Heart right ventricle (tissue), 16 donors: ENCODE measurements around the gene SLC36A4. TPM values are rescaled to one million over a fixed set of nuclear protein-coding genes. Genes with fewer than 3 reads are reported as not detected.
A peak's percentile ranks its signal among the peaks of the same experiment; 100 is the strongest.

Experiments
- ATAC-seq, 8 donors: fragments of 200-7000 bp; cut with Tn5 transposase; one replicate each; pipeline ENCODE4 v1.9.1; 2020; ENCODE audit warnings: mild to moderate bottlenecking in 8 of 8, moderate library complexity in 8 of 8, moderate number of reproducible peaks in 1 of 8
- DNase-seq, 2 donors: peaks; one replicate each; pipeline ENCODE4 v3.0.0-alpha.2; 2020
- H3K27ac ChIP-seq, 10 donors: fragments of 200-600 bp; sonication (generic) in 2 of 10; one replicate each; pipeline versions ENCODE4 v1.5.0 to v1.8.0; 2020 to 2022; ENCODE audit warnings: mild to moderate bottlenecking in 3 of 10
- H3K27me3 ChIP-seq, 7 donors: fragments of 200-600 bp; one replicate each; pipeline ENCODE4 v1.8.0; 2021 to 2022; ENCODE audit warnings: mild to moderate bottlenecking in 2 of 7
- H3K36me3 ChIP-seq, 9 donors: fragments of 200-600 bp; sonication (generic) in 1 of 9; one replicate each; pipeline versions ENCODE4 v1.5.0 to v1.8.0; 2020 to 2022; ENCODE audit warnings: mild to moderate bottlenecking in 2 of 9
- H3K4me1 ChIP-seq, 9 donors: fragments of 200-600 bp; sonication (generic) in 1 of 9; one replicate each; pipeline versions ENCODE4 v1.5.0 to v1.8.0; 2020 to 2022; ENCODE audit warnings: mild to moderate bottlenecking in 4 of 9
- H3K4me3 ChIP-seq, 10 donors: fragments of 200-600 bp; sonication (generic) in 2 of 10; one replicate each; pipeline versions ENCODE4 v1.5.0 to v1.8.0; 2020 to 2022; ENCODE audit warnings: mild to moderate bottlenecking in 7 of 10, moderate library complexity in 2 of 10
- H3K9me3 ChIP-seq, 11 donors: fragments of 200-600 bp in 10 of 11; sonication (generic) in 2 of 11; one replicate each; pipeline versions ENCODE4 v1.5.0 to v1.8.0; 2013 to 2022; ENCODE audit warnings: mild to moderate bottlenecking in 2 of 11, control low read depth in 1 of 11, moderate library complexity in 1 of 11
- WGBS, 2 donors: extraction: QIAGEN DNeasy Blood & Tissue Kit; methylation state at CpG; one replicate each; pipeline ENCODE4 v1.1.7; 2013; ENCODE audit warnings: inconsistent platforms in 1 of 2; 5-methylcytosine and 5-hydroxymethylcytosine counted together
- intact Hi-C, 10 donors: fragments of 100-400 bp; cut with DNase I; formaldehyde crosslinking; loops; one replicate each; pipeline versions ENCODE4 v1.11.1 to v1.14.2; 2022
- polyA plus RNA-seq, 2 donors: library from polyadenylated mRNA; stranded (reverse); fragments of 200-250 nt; gene quantifications; one replicate each; pipeline ENCODE4 v1.2.3, GENCODE V29; 2013
- total RNA-seq, 10 donors: library from RNA; stranded (reverse); fragmentation: NEBNext Ultra II Directional in 3 of 10; extraction: Animal tissue kit (Norgen Biotek cat#: 25700) in 3 of 10; gene quantifications; one replicate each; pipeline versions ENCODE4 v1.2.1 to v1.2.4, GENCODE V29; 2021 to 2023
- TF ChIP-seq, protein P1 (sequence below), 9 donors: fragments of 200-600 bp; sonication (generic) in 2 of 9; IDR thresholded peaks; one replicate each; pipeline versions ENCODE4 v1.5.0 to v1.8.0; 2021 to 2022; ENCODE audit warnings: antibody characterized with exemption in 9 of 9, mild to moderate bottlenecking in 5 of 9, moderate library complexity in 1 of 9
- donor health status: Arrhythmogenic right ventricular cardiomyopathy.
- donor health status: ischemic (EF 13 %, LVEDD 7.1; RV severe dilation, severe dysfunction).
- donor health status: healthy with polysubstance abuse.
- donor health status: DM: no; HTN: yes; CAD: no.
- donor health status: DM: no; HTN: no; CAD: no.
- donor health status: ischemic (EF 25% LVEDD 6.9; RV normal size, moderate dysfunction).
- donor health status: ischemic (EF 25% LVEDD 5.7; RV mildly dilated, moderate dysfunction).
- donor health status: healthy.
- donor health status: DM: yes; HTN: yes; CAD: no.
- donor health status: Ischemic cardiomyopathy.
- donor health status: ischemic (EF 35%, LVEDD 5.7; RV mildly dilated, moderate dysfunction).
- donor health status: nonischemic (EF 11% LVEDD 7.7; RV severe dilation, severe dysfunction).
- donor health status: DM: yes; HTN: yes; CAD: no.
- donor health status: PGD.
- donor health status: ischemic (EF 29% LVEDD 5.4; RV normal size, mild dysfunction).
- donor health status: nonischemic (EF 23%, LVEDD 6.1; RV moderate dilation, normal function).

Gene SLC36A4
- total and polyA plus RNA-seq, 12 donors: 3.1 to 11.4 (median 7.1) TPM

GRCh38 chr11:93225662-93226061, 27.9 kb upstream of the SLC36A4 start:
- TF ChIP-seq, protein P1, sequence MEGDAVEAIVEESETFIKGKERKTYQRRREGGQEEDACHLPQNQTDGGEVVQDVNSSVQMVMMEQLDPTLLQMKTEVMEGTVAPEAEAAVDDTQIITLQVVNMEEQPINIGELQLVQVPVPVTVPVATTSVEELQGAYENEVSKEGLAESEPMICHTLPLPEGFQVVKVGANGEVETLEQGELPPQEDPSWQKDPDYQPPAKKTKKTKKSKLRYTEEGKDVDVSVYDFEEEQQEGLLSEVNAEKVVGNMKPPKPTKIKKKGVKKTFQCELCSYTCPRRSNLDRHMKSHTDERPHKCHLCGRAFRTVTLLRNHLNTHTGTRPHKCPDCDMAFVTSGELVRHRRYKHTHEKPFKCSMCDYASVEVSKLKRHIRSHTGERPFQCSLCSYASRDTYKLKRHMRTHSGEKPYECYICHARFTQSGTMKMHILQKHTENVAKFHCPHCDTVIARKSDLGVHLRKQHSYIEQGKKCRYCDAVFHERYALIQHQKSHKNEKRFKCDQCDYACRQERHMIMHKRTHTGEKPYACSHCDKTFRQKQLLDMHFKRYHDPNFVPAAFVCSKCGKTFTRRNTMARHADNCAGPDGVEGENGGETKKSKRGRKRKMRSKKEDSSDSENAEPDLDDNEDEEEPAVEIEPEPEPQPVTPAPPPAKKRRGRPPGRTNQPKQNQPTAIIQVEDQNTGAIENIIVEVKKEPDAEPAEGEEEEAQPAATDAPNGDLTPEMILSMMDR (IDR thresholded peaks at IDR 0.05): peak in 8 of 9 donors; percentile 9 to 61 (median 48)
- H3K4me3 ChIP-seq: no peak overlapping the region
- H3K36me3 ChIP-seq: no peaks in the 10 kb centered on the region
- no peak overlapping the region for H3K27ac ChIP-seq
- no peaks in the 10 kb centered on the region for H3K4me1 ChIP-seq
- H3K27me3 ChIP-seq: peaks cover 0 to 6% (median 0%) of the 10 kb centered on the region in 7 donors
- WGBS, 2 donors: 15 to 29% methylated on average over 2 of the region's 2 CpGs
- intact Hi-C loops: loop anchor here in 8 of 10 donors (5.0 to 10.0 kb wide), 3 partner anchors 131 to 283 kb away; no protein-coding TSS in a partner anchor
- ATAC-seq: no peak
- DNase-seq: no peak
- H3K9me3 ChIP-seq: no peaks in the 10 kb centered on the region

GRCh38 chr11:93221539-93221938, 23.7 kb upstream of the SLC36A4 start:
- Histone ChIP-seq H3K9me3 (no peaks in the 10 kb centered on the region), H3K27me3 (peaks cover 0 to 12% (median 3%) of the 10 kb centered on the region in 7 donors), H3K4me3 (no peak overlapping the region), H3K36me3 (no peaks in the 10 kb centered on the region), H3K4me1 (no peaks in the 10 kb centered on the region), H3K27ac (no peak overlapping the region)
- ATAC-seq: no peak
- no peak for DNase-seq
- intact Hi-C loops: loop anchor here in 4 of 10 donors (5.0 to 10.0 kb wide), 3 partner anchors 127 to 279 kb away; no protein-coding TSS in a partner anchor
- TF ChIP-seq, protein P1 (IDR thresholded peaks at IDR 0.05): no peak
- WGBS, 2 donors: 76 to 79% methylated on average over 4 of the region's 4 CpGs

DNA sequence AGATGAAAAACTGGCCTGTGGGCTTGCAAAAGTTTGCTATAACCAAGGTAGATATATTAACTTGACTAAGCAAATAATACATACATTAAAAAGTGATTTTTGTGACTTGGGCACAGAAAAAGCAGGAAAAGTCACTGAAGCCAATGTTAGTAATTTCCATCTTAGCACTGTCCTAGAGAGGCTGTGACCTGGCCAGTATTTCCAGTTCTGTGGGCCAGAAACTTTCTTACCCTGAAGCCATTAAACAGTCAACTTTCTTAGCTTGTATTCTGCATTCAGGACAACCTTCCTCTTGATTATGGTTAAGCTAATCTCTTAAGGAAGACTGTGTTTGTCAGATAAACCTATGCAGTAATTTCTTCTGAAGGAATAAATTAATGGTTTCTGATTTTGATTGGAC, 22.3 kb upstream of the SLC36A4 start:
- no peak overlapping the region for H3K27ac ChIP-seq
- DNase-seq (no peak), ATAC-seq (no peak)
- H3K9me3 ChIP-seq: no peaks in the 10 kb centered on the region
- no peak overlapping the region for H3K4me3 ChIP-seq
- TF ChIP-seq, protein P1 (IDR thresholded peaks at IDR 0.05): no peak
- H3K4me1 ChIP-seq: no peaks in the 10 kb centered on the region
- intact Hi-C loops: loop anchor here in 4 of 10 donors (5.0 to 10.0 kb wide), 3 partner anchors 125 to 278 kb away; no protein-coding TSS in a partner anchor
- H3K36me3 ChIP-seq: no peaks in the 10 kb centered on the region
- H3K27me3 ChIP-seq: peaks cover 0 to 12% (median 3%) of the 10 kb centered on the region in 7 donors

DNA sequence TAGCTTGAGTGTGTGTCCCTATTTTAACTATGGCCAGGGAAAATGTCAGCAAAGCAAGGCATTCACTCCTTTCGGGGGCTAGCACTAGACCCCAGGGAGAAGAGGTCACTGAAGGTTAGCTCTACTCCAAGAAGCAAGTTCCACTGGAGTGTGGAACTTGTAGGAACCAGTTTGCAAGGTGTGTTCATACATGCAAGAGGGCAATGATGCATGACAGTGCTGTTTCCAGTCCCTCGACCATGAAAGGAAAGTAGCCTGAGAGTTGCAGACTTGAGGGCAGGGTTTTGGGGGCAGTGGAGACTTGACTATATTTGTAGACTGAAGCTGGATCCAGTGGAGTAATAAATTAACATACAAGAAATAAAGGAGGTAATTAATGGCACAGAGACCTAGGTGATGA, 21.6 kb upstream of the SLC36A4 start:
- WGBS, 2 donors: 71 to 84% methylated on average over 2 of the region's 2 CpGs
- TF ChIP-seq, protein P1 (IDR thresholded peaks at IDR 0.05): no peak
- Histone ChIP-seq H3K27ac (no peak overlapping the region), H3K36me3 (no peaks in the 10 kb centered on the region), H3K27me3 (peaks cover 0 to 12% (median 3%) of the 10 kb centered on the region in 7 donors), H3K4me3 (no peak overlapping the region), H3K4me1 (no peaks in the 10 kb centered on the region), H3K9me3 (no peaks in the 10 kb centered on the region)
- intact Hi-C loops: no loop called here
- ATAC-seq: no peak
- no peak for DNase-seq
